NCI-H1092 treated with DMSO at 0.1 percent for 48 hours (cell line): ENCODE measurements around the gene EMP2.
"Not testable (repeated sequence)": the region's sequence is repeated elsewhere in the genome, so short reads cannot be mapped to it uniquely, and the experiment has no call there.

ENCODE experiments used
- DNase-seq: peaks from one replicate; lab custom pipeline; 2025; lab: John Stamatoyannopoulos, UW

The EMP2 gene

GRCh38 chr16:10520869-10521578 lies 59.4 kb downstream of the EMP2 start:
- DNase-seq: no peak

DNA sequence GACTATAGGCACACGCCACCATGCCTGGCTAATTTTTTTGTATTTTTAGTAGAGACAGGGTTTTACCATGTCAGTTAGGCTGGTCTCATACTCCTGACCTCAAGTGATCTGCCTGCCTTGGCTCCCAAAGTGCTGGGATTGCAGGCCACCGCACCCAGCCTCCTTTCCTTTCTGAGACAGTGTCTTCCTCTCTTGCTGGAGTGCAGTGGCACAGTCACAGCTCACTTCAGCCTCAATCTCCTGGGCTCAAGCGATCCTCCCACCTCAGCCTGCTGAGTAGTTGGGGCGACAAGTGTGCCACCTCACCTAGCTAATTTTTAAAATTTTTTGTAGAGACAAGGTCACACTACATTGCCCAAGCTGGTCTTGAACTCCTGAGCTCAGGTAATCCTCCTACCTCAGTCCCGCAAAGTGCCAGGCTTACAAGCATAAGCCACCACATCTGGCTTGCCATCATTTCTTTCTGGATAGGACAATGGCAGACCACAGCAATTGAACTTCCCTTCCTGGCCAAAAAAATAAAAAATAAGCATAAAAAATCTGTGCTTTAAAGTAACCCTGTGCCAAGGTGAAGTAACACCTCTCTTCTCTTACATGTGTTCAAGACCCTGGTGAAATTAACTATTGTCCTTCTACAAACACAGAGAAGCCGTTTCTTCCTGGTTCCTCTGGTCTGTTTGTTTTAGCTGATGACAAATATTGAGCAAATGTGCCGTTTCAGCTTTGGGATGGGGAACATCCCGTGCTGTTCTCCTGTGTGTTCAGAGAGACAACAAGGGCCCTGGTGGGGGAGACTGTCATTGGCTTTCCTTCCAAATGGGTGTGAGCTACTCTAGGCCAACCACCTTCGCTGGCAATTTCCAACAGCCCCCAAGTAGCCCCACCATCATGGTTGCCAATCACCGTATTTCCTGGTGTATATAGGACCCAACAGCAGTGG lies 60.2 kb downstream of the EMP2 start:
- DNase-seq: no peak

GRCh38 chr16:10519297-10519696 lies 61.1 kb downstream of the EMP2 start:
- DNase-seq: no peak

DNA sequence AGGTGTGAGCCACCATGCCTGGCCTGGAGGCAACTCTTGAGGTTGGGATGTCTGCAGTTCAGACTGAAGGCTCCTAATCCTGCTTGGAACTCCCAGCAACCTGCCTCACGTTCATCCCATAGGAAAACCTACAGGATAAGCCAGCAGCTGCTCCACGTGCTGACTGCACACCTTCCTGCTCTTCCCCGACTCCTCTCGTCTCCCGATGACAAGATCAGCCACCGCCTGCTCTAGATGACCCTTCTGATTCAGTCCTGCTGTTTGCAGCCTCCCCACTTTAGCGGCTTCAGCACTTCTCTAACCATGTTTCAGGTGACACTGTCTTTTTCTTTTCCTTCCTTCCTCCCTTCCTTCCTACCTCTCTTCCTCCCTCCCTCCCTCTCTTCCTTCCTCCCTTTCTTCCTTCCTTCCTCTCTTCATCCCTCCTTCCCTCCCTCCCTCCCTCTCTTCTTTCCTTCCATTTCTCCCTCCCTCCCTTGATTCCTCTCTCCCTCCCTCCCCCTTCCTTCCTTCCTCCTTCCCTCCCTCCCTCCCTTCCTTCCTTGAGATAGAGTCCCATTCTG lies 61.8 kb downstream of the EMP2 start:
- DNase-seq: no peak

DNA sequence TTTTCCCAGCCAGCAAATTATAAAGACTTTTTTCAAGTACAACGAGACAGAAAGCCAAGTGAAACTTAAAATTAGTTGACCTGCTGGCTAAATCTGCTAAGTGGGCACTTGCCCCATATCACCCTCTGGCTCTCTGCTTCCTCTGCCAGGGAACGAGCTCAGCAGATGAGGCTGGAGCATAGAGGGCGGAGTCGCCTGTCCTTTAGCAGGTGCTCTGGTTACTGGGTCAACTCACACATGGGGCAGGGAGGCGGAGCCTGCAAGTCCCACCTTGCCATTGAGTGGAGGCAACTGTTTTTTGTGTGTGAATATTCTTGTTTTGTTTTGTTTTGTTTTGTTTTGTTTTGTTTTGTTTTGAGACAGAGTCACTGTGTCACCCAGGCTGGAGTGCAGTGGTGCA lies 62.5 kb downstream of the EMP2 start:
- no peak for DNase-seq

GRCh38 chr16:10514369-10515055 lies 65.9 kb downstream of the EMP2 start:
- peak; percentile 41 for DNase-seq

- no peak for DNase-seq
Observed at GRCh38 chr16:10511829-10512228, 68.6 kb downstream of the EMP2 start.

DNA sequence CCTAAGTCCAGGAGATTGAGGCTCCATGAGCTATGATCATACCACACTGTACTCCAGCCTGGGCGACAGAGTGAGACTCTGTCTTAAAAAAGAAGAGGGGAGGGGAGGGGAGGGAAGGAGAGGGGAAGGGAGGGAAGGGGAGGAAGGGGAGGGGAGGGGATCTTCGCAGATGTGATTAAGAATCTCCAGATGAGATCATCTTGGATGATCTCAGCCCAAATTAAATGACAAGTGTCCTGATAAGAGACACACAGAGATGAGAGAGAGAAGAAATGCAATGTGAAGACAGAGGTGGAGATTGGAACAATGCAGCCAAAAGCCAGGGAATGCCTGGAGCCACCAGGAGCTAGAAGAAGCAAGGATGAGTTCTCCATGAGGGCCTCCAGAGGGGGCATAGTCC lies 70.1 kb downstream of the EMP2 start:
- no peak for DNase-seq

GRCh38 chr16:10509534-10510025 lies 70.8 kb downstream of the EMP2 start:
- peak; percentile 71 for DNase-seq

- DNase-seq: not testable (repeated sequence)
Observed at GRCh38 chr16:10505286-10505685, 75.1 kb downstream of the EMP2 start.

- no peak for DNase-seq
Observed at GRCh38 chr16:10504404-10504885, 76.0 kb downstream of the EMP2 start.

DNA sequence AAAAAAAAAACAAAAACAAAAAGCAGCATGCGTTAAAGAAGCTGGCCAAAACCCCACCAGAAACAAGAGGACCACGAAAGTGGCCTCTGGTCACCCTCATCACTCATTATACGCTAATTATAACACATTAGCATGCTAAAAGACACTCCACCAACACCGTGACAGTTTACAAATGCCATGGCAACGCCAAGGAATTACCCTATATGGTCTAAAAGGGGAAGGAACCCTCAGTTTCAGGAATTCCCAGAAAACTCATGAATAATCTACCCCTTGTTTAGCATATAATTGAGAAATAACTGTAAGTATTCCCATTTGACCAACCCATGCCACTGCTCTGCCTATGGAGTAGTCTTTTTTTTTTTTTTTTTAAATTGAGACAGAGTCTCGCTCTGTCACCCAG lies 77.6 kb downstream of the EMP2 start:
- no peak for DNase-seq

- no peak for DNase-seq
Observed at GRCh38 chr16:10501016-10501607, 79.3 kb downstream of the EMP2 start.

- DNase-seq: no peak
Observed at GRCh38 chr16:10500582-10500981, 79.8 kb downstream of the EMP2 start.

DNA sequence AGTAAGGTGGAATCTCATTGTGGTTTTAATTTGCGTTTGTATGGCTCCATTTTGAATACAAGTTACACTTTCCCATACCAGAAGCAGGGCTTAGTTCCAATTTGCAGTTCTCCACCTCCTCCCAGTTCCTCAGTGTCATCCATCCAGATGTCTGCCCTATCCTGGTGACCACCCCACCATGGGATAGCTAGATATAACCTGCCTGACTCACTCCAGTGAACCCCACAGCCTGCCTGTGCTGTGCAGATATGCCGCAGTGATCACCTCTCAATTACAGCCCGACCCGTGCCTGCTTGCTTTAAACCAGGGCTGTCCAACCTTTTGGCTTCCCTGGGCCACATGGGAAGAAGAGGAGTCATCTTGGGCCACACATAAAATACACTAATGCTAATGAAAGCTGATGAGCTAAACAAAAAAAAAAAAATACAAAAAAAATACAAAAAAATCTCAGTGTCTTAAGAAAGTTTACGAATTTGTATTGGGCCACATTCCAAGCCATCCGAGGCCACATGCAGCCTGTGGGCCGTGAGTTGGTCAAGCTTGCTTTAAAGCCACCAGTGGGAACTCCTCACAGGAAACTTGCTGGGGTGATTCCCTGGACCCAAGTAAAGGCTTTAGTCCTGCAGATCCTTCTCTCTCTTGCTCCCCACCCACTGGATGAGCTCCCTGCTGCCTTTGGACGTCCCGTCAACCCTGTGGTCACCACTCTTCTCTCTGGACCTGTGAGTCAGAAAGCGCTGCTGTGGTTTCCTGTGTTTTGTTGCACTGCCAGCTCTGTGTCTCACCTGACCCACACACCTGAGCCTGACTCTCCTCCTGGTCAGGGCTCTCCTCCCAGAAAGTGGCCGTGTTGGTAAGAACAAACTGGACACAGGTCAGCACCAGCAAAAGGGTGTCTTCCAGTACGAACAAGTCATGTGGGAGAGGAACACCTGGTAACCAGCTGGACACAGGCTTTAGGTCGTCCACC lies 83.0 kb downstream of the EMP2 start:
- no peak for DNase-seq

- no peak for DNase-seq
Observed at GRCh38 chr16:10495031-10495345, 85.4 kb downstream of the EMP2 start.

DNA sequence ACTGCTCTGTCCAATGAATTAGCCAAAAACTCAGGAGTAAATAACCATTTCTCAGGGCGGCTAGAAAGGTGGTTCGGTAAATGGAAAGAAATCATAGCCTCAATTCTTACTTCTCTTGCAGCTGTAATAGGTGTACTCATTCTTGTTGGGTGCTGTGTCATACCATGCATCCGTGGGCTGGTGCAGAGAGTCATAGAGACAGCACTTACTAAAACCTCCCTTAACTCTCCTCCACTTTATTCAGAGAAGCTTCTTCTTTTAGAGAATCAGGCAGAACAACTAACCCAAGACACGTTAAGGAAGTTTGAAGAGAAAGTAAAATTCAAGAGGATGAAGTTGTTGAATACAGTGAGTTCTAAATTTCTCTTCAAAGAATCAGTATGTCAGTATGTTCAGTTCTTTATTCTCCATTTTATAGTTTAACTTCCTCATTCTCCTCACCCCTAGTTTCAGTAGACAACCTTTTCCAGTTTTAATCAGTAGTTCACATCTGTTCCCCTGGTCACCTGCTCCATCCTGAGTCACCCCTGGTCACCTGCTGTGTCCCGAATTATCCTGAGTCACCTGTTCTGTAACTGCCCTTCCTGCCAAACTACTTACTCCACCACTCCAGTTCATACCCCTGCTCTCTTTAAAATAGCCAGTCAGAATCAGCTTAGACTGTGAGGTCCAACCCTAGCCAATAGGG lies 85.9 kb downstream of the EMP2 start:
- no peak for DNase-seq

GRCh38 chr16:10493276-10493675 lies 87.1 kb downstream of the EMP2 start:
- no peak for DNase-seq

- DNase-seq: no peak
Observed at GRCh38 chr16:10490141-10490540, 90.3 kb downstream of the EMP2 start.
